GM23338 (cell line): ENCODE data around the gene NABP1. TPM values are rescaled to one million over a fixed set of nuclear protein-coding genes. Genes with fewer than 3 reads are reported as not detected.

Source experiments
- ATAC-seq: fragments of 200-7000 bp; cut with Tn5 transposase; 3 replicates; pipeline ENCODE4 v1.9.1; 2020
- DNase-seq: peaks from one replicate; pipeline ENCODE4 v3.0.0-alpha.2; 2015; ENCODE audit warnings: low spot score
- H2AFZ ChIP-seq: fragments of 200-600 bp; sonication (generic); 2 replicates; pipeline ENCODE4 v1.8.0; 2016; ENCODE audit warnings: antibody characterized with exemption, mild to moderate bottlenecking, moderate library complexity
- H3F3A ChIP-seq: fragments of 200-600 bp; sonication (generic); replicated peaks from 2 replicates; pipeline ENCODE4 v1.8.0; 2017; ENCODE audit warnings: antibody characterized with exemption, mixed run types, low read depth
- H3K27ac ChIP-seq: fragments of 200-600 bp; sonication (generic); 2 replicates; pipeline ENCODE4 v1.6.1; 2016; ENCODE audit warnings: low read depth
- H3K27me3 ChIP-seq: fragments of 200-600 bp; sonication (generic); 2 replicates; pipeline ENCODE4 v1.8.0; 2016; ENCODE audit warnings: mild to moderate bottlenecking, mixed run types, moderate library complexity; ENCODE audit not compliant: insufficient read depth
- H3K36me3 ChIP-seq: fragments of 200-600 bp; sonication (generic); 2 replicates; pipeline ENCODE4 v1.8.0; 2016; ENCODE audit warnings: mild to moderate bottlenecking; ENCODE audit not compliant: insufficient read depth
- H3K4me1 ChIP-seq: fragments of 200-600 bp; sonication (generic); 2 replicates; pipeline ENCODE4 v1.8.0; 2016; ENCODE audit warnings: mild to moderate bottlenecking, moderate library complexity; ENCODE audit not compliant: insufficient read depth
- H3K4me2 ChIP-seq: fragments of 200-600 bp; sonication (generic); 2 replicates; pipeline ENCODE4 v1.7.1; 2017; ENCODE audit warnings: mixed run types
- H3K4me3 ChIP-seq: fragments of 200-600 bp; sonication (generic); 2 replicates; pipeline ENCODE4 v1.6.1; 2016; ENCODE audit warnings: mixed run types
- H3K79me2 ChIP-seq: fragments of 200-600 bp; sonication (generic); replicated peaks from 2 replicates; pipeline ENCODE4 v1.8.0; 2017; ENCODE audit warnings: mild to moderate bottlenecking; ENCODE audit not compliant: insufficient read depth
- H3K9me2 ChIP-seq: fragments of 200-600 bp; sonication (generic); 2 replicates; pipeline ENCODE4 v1.8.0; 2017; ENCODE audit not compliant: insufficient read depth
- H4K20me1 ChIP-seq: fragments of 200-600 bp; sonication (generic); replicated peaks from 2 replicates; pipeline ENCODE4 v1.8.0; 2017; ENCODE audit warnings: mild to moderate bottlenecking; ENCODE audit not compliant: insufficient read depth
- H3K27ac Mint-ChIP-seq: 2 replicates; pipeline ENCODE4 v1.8.0; 2020; ENCODE audit warnings: inconsistent platforms, mild to moderate bottlenecking, moderate library complexity, mixed read lengths
- H3K27me3 Mint-ChIP-seq: 3 replicates; pipeline ENCODE4 v1.8.0; 2022; ENCODE audit warnings: low read depth, mild to moderate bottlenecking, moderate library complexity, mixed read lengths, inconsistent platforms; ENCODE audit not compliant: insufficient read depth, poor library complexity
- H3K36me3 Mint-ChIP-seq: 3 replicates; pipeline ENCODE4 v1.8.0; 2021; ENCODE audit warnings: low read depth, mild to moderate bottlenecking, inconsistent platforms, moderate library complexity, mixed read lengths
- H3K4me1 Mint-ChIP-seq: 3 replicates; pipeline ENCODE4 v1.8.0; 2020; ENCODE audit warnings: mild to moderate bottlenecking, inconsistent platforms, mixed read lengths
- H3K4me3 Mint-ChIP-seq: 3 replicates; pipeline ENCODE4 v1.8.0; 2021; ENCODE audit warnings: moderate library complexity, mild to moderate bottlenecking, inconsistent platforms, mixed read lengths
- H3K9me3 Mint-ChIP-seq: 3 replicates; pipeline ENCODE4 v1.8.0; 2020; ENCODE audit warnings: moderate library complexity, mild to moderate bottlenecking, inconsistent platforms, mixed read lengths
- EZH2 ChIP-seq: fragments of 200-600 bp; sonication (generic); IDR thresholded peaks from one replicate; pipeline ENCODE4 v1.8.0; 2017; ENCODE audit warnings: antibody characterized with exemption, mild to moderate bottlenecking, low read depth; ENCODE audit not compliant: unreplicated experiment
- EZH2phosphoT487 ChIP-seq: fragments of 200-600 bp; sonication (generic); IDR thresholded peaks from one replicate; pipeline ENCODE4 v1.8.1; 2018; ENCODE audit warnings: antibody characterized with exemption; ENCODE audit not compliant: unreplicated experiment
- JUNB ChIP-seq: IDR thresholded peaks from one replicate; pipeline ENCODE4 v1.6.1; 2016; ENCODE audit warnings: antibody characterized with exemption; ENCODE audit not compliant: unreplicated experiment
- NANOG ChIP-seq: IDR thresholded peaks from 2 replicates; pipeline ENCODE4 v1.6.1; 2016; ENCODE audit warnings: antibody characterized with exemption, borderline replicate concordance
- POLR2AphosphoS5 ChIP-seq: IDR thresholded peaks from 2 replicates; pipeline ENCODE4 v1.6.1; 2016; ENCODE audit warnings: antibody characterized with exemption, low read depth
- REST ChIP-seq: IDR thresholded peaks from one replicate; pipeline ENCODE4 v1.6.1; 2018; ENCODE audit warnings: antibody characterized with exemption; ENCODE audit not compliant: unreplicated experiment
- ZNF114 ChIP-seq: fragments of 250-450 bp; sonication (Bioruptor Pico); IDR thresholded peaks from 2 replicates; pipeline ENCODE4 v1.5.0; 2020; ENCODE audit warnings: mild to moderate bottlenecking, moderate library complexity
- ZNF462 ChIP-seq: fragments of 250-450 bp; sonication (Bioruptor Pico); IDR thresholded peaks from 2 replicates; pipeline ENCODE4 v1.5.0; 2020; ENCODE audit warnings: mild to moderate bottlenecking, moderate library complexity
- polyA plus RNA-seq: library from polyadenylated mRNA; unstranded; fragments of >200 nt; fragmentation: Nextera tagmentation; extraction: Ambion mirVana; gene quantifications from 2 replicates; pipeline ENCODE4 v1.2.1, GENCODE V29; 2016
- total RNA-seq: library from RNA; depleted of rRNA; stranded (reverse); fragments of >200 nt; shearing (Covaris generic); gene quantifications from 2 replicates; pipeline ENCODE4 v1.2.3, GENCODE V29; 2014

NABP1 gene
- total and polyA plus RNA-seq, 2 experiments from 2014 or later = 5.2 to 5.6 TPM

GRCh38 chr2:191664823-191665677 lies 12.9 kb upstream of the NABP1 start:
- no peak overlapping the region for H3K4me3 ChIP-seq
- DNase-seq (no peak), ATAC-seq (no peak)
- Mint-ChIP-seq H3K9me3 (no peaks in the 10 kb centered on the region), H3K4me1 (no peaks in the 10 kb centered on the region; the same call in 2 of the 3 replicates), H3K27ac (no peak overlapping the region), H3K36me3 (no peaks in the 10 kb centered on the region), H3K27me3 (no peaks in the 10 kb centered on the region), H3K4me3 (no peak overlapping the region)
- H3K79me2 ChIP-seq = no peaks in the 10 kb centered on the region
- no peak overlapping the region for H3K27ac ChIP-seq
- H3K36me3 ChIP-seq = no peaks in the 10 kb centered on the region
- no peaks in the 10 kb centered on the region for H3F3A ChIP-seq
- H4K20me1 ChIP-seq = no peaks in the 10 kb centered on the region
- no peak overlapping the region for H2AFZ ChIP-seq
- no peak for TF ChIP-seq EZH2phosphoT487
- no peak for TF ChIP-seq REST
- TF ChIP-seq ZNF114 (CRISPR knock-in tag) = no peak
- TF ChIP-seq ZNF462 = no peak
- TF ChIP-seq JUNB = no peak
- TF ChIP-seq POLR2AphosphoS5 = no peak
- no peak for TF ChIP-seq NANOG
- no peak for TF ChIP-seq EZH2
- H3K27me3 ChIP-seq = no peaks in the 10 kb centered on the region
- peaks cover 4% of the 10 kb centered on the region for H3K9me2 ChIP-seq
- no peaks in the 10 kb centered on the region for H3K4me1 ChIP-seq
- no peak overlapping the region for H3K4me2 ChIP-seq
